Smooth muscle cell (in vitro differentiated cells): Measurements from ENCODE around the gene VDR. TPM values are rescaled to one million over a fixed set of nuclear protein-coding genes. Genes with fewer than 3 reads are reported as not detected.

ENCODE experiments used
- DNase-seq: peaks from one replicate; lab custom pipeline; 2025; ENCODE audit not compliant: unreplicated experiment; lab: John Stamatoyannopoulos, UW
- H2AFZ ChIP-seq: fragments of 200-600 bp; sonication (generic); 2 replicates; pipeline ENCODE4 v1.6.0; 2016; ENCODE audit warnings: antibody characterized with exemption, low read depth, mild to moderate bottlenecking
- H3F3A ChIP-seq: fragments of 200-600 bp; sonication (generic); 2 replicates; pipeline ENCODE4 v1.6.0; 2017; ENCODE audit warnings: antibody characterized with exemption, low read depth
- H3K27ac ChIP-seq: fragments of 200-600 bp; sonication (generic); 2 replicates; pipeline ENCODE4 v1.5.1; 2016; ENCODE audit warnings: low read depth, mild to moderate bottlenecking
- H3K27me3 ChIP-seq: fragments of 200-600 bp; sonication (generic); 2 replicates; pipeline ENCODE4 v1.6.1; 2016; ENCODE audit warnings: low read depth, mild to moderate bottlenecking
- H3K36me3 ChIP-seq: fragments of 200-600 bp; sonication (generic); 2 replicates; pipeline ENCODE4 v1.5.1; 2016; ENCODE audit warnings: low read depth
- H3K4me1 ChIP-seq: fragments of 200-600 bp; sonication (generic); 2 replicates; pipeline ENCODE4 v1.5.1; 2016; ENCODE audit warnings: low read depth
- H3K4me2 ChIP-seq: fragments of 200-600 bp; sonication (generic); 2 replicates; pipeline ENCODE4 v1.6.0; 2016; ENCODE audit warnings: mild to moderate bottlenecking
- H3K4me3 ChIP-seq: fragments of 200-600 bp; sonication (generic); 2 replicates; pipeline ENCODE4 v1.5.1; 2016; ENCODE audit warnings: mild to moderate bottlenecking
- H3K79me2 ChIP-seq: fragments of 200-600 bp; sonication (generic); 2 replicates; pipeline ENCODE4 v1.6.0; 2016; ENCODE audit warnings: low read depth, mild to moderate bottlenecking
- H3K9ac ChIP-seq: fragments of 200-600 bp; sonication (generic); 2 replicates; pipeline ENCODE4 v1.6.0; 2016; ENCODE audit warnings: low read depth
- H3K9me3 ChIP-seq: fragments of 200-600 bp; sonication (generic); replicated peaks from 2 replicates; pipeline ENCODE4 v1.5.1; 2016; ENCODE audit warnings: low read depth
- H4K20me1 ChIP-seq: fragments of 200-600 bp; sonication (generic); 2 replicates; pipeline ENCODE4 v1.6.0; 2016; ENCODE audit warnings: low read depth
- CTCF ChIP-seq: fragments of 200-600 bp; sonication (generic); IDR thresholded peaks from 2 replicates; pipeline ENCODE4 v1.5.1; 2017; ENCODE audit warnings: borderline replicate concordance, mild to moderate bottlenecking, antibody characterized with exemption; ENCODE audit not compliant: insufficient read depth, poor library complexity, severe bottlenecking
- WGBS: methylation state at CpG from one replicate; pipeline ENCODE4 v1.1.7; 2016; ENCODE audit warnings: low lambda C conversion rate; 5-methylcytosine and 5-hydroxymethylcytosine counted together
- polyA plus RNA-seq: library from polyadenylated mRNA; unstranded; fragments of >200 nt; fragmentation: Nextera tagmentation; extraction: Ambion mirVana; gene quantifications from 2 replicates; pipeline ENCODE4 v1.2.1, GENCODE V29; 2016
- total RNA-seq: library from RNA; depleted of rRNA; stranded (reverse); fragments of >200 nt; gene quantifications from 2 replicates; pipeline ENCODE4 v1.2.3, GENCODE V29; 2014

Gene VDR
- total and polyA plus RNA-seq, 2 experiments from 2014 or later: 8.0 to 16.5 TPM

- Histone ChIP-seq H3K4me2 (no peak overlapping the region), H3K4me3 (no peak overlapping the region), H3K4me1 (no peaks in the 10 kb centered on the region), H3K27ac (no peak overlapping the region), H2AFZ (no peak overlapping the region), H3K79me2 (no peaks in the 10 kb centered on the region), H3K27me3 (no peaks in the 10 kb centered on the region), H3K9ac (no peak overlapping the region), H4K20me1 (peaks cover 19% of the 10 kb centered on the region), H3K36me3 (no peaks in the 10 kb centered on the region), H3F3A (no peaks in the 10 kb centered on the region), H3K9me3 (no peaks in the 10 kb centered on the region)
- no peak for DNase-seq
- TF ChIP-seq CTCF: no peak
- 100% methylated on average over 2 of the region's 9 CpGs for WGBS
Measured at GRCh38 chr12:47794679-47795078, 110.1 kb downstream of the VDR start.

- Histone ChIP-seq H3K36me3 (no peaks in the 10 kb centered on the region), H4K20me1 (peaks cover 4% of the 10 kb centered on the region), H3K9me3 (no peaks in the 10 kb centered on the region), H3K27ac (no peak overlapping the region), H2AFZ (no peak overlapping the region), H3K4me1 (no peaks in the 10 kb centered on the region), H3K79me2 (no peaks in the 10 kb centered on the region), H3K27me3 (no peaks in the 10 kb centered on the region), H3K9ac (no peak overlapping the region), H3K4me2 (no peak overlapping the region), H3F3A (no peaks in the 10 kb centered on the region), H3K4me3 (no peak overlapping the region)
- WGBS: 94% methylated on average over 14 of the region's 15 CpGs
- TF ChIP-seq CTCF: no peak
- no peak for DNase-seq
Measured at GRCh38 chr12:47793015-47793681, 111.6 kb downstream of the VDR start.

GRCh38 chr12:47791874-47792273 is 112.9 kb downstream of the VDR start:
- Histone ChIP-seq H4K20me1 (no peaks in the 10 kb centered on the region), H3K4me3 (no peak overlapping the region), H3F3A (no peaks in the 10 kb centered on the region), H3K4me2 (no peak overlapping the region), H3K9ac (no peak overlapping the region), H3K27ac (no peak overlapping the region), H3K27me3 (no peaks in the 10 kb centered on the region), H2AFZ (no peak overlapping the region), H3K79me2 (no peaks in the 10 kb centered on the region), H3K36me3 (peaks cover 7% of the 10 kb centered on the region), H3K9me3 (no peaks in the 10 kb centered on the region), H3K4me1 (no peaks in the 10 kb centered on the region)
- WGBS: 96% methylated on average over 13 of the region's 16 CpGs
- no peak for TF ChIP-seq CTCF
- no peak for DNase-seq

Other genes with a start within 250 kb of the VDR start
- gene RPAP3, start 199.0 kb downstream of the VDR start, total RNA-seq: 23.0 and 28.6 TPM in 2 replicates
- 17.0 and 18.9 TPM in 2 replicates for gene RPAP3, start 199.0 kb downstream of the VDR start, polyA plus RNA-seq
- 1.8 and 5.1 TPM in 2 replicates for gene ENDOU, start 179.5 kb downstream of the VDR start, total RNA-seq
- 0.47 and 0.74 TPM in 2 replicates for gene ENDOU, start 179.5 kb downstream of the VDR start, polyA plus RNA-seq
- 4.0 and 5.6 TPM in 2 replicates for gene RAPGEF3, start 146.1 kb downstream of the VDR start, total RNA-seq
- gene RAPGEF3, start 146.1 kb downstream of the VDR start, polyA plus RNA-seq: 1.9 and 3.6 TPM in 2 replicates
- 2.4 and 11.4 TPM in 2 replicates for gene SLC48A1, start 131.8 kb downstream of the VDR start, total RNA-seq
- gene SLC48A1, start 131.8 kb downstream of the VDR start, polyA plus RNA-seq: 6.2 and 8.6 TPM in 2 replicates
- 19.3 and 24.1 TPM in 2 replicates for gene HDAC7, start 85.1 kb downstream of the VDR start, total RNA-seq
- 32.4 and 47.0 TPM in 2 replicates for gene HDAC7, start 85.1 kb downstream of the VDR start, polyA plus RNA-seq
- gene TMEM106C, start 58.6 kb upstream of the VDR start, total RNA-seq: 58.8 and 58.9 TPM in 2 replicates
- 42.7 and 60.9 TPM in 2 replicates for gene TMEM106C, start 58.6 kb upstream of the VDR start, polyA plus RNA-seq
- gene COL2A1, start 99.5 kb upstream of the VDR start, total RNA-seq: 1.6 and 8.6 TPM in 2 replicates
- gene COL2A1, start 99.5 kb upstream of the VDR start, polyA plus RNA-seq: 1.6 and 2.8 TPM in 2 replicates
- gene SENP1, start 201.1 kb upstream of the VDR start, total RNA-seq: 25.8 and 36.6 TPM in 2 replicates
- 6.7 and 7.6 TPM in 2 replicates for gene SENP1, start 201.1 kb upstream of the VDR start, polyA plus RNA-seq
- 26.6 and 35.7 TPM in 2 replicates for gene PFKM, start 214.4 kb upstream of the VDR start, total RNA-seq
- gene PFKM, start 214.4 kb upstream of the VDR start, polyA plus RNA-seq: 37.1 and 38.3 TPM in 2 replicates